Measurements from ENCODE around the gene TTLL9.

The TTLL9 gene

GRCh38 chr20:31859266-31859997, 11.0 kb upstream of the TTLL9 start:
- Histone ChIP-seq H3K27ac (no peak overlapping the region), H3K4me3 (ENCODE audit: low read depth, low read length) (no peak overlapping the region), H3K36me3 (replicated peaks) (no peaks in the 10 kb centered on the region), H3K27me3 (replicated peaks) (peaks cover 19% of the 10 kb centered on the region)
- DNase-seq, result no peak
- TF ChIP-seq CTCF (IDR thresholded peaks at IDR 0.05; ENCODE audit: low read depth, low read length, missing control alignments), result no peak
- in situ Hi-C loops (cut with HindIII; ENCODE audit: low pct_ligation_motif_present, low sequenced_read_pairs), result no loop called here

- DNase-seq, result no peak
- in situ Hi-C loops (cut with HindIII; ENCODE audit: low pct_ligation_motif_present, low sequenced_read_pairs), result no loop called here
- Histone ChIP-seq H3K4me3 (ENCODE audit: low read depth, low read length) (no peak overlapping the region), H3K36me3 (replicated peaks) (no peaks in the 10 kb centered on the region), H3K27ac (no peak overlapping the region), H3K27me3 (replicated peaks) (peaks cover 19% of the 10 kb centered on the region)
- no peak for TF ChIP-seq CTCF (IDR thresholded peaks at IDR 0.05; ENCODE audit: low read depth, low read length, missing control alignments)
These were observed 10.4 kb upstream of the TTLL9 start for GRCh38 chr20:31859998-31860380.

GRCh38 chr20:31860390-31861134, 9.9 kb upstream of the TTLL9 start:
- Histone ChIP-seq H3K4me3 (ENCODE audit: low read depth, low read length) (peak overlapping the region; percentile 44), H3K36me3 (replicated peaks) (no peaks in the 10 kb centered on the region), H3K27ac (no peak overlapping the region), H3K27me3 (replicated peaks) (peaks cover 15% of the 10 kb centered on the region)
- no peak for TF ChIP-seq CTCF (IDR thresholded peaks at IDR 0.05; ENCODE audit: low read depth, low read length, missing control alignments)
- DNase-seq, result no peak
- in situ Hi-C loops (cut with HindIII; ENCODE audit: low pct_ligation_motif_present, low sequenced_read_pairs), result no loop called here

- no peak for DNase-seq
- no peak for TF ChIP-seq CTCF (IDR thresholded peaks at IDR 0.05; ENCODE audit: low read depth, low read length, missing control alignments)
- no peaks in the 10 kb centered on the region for H3K36me3 ChIP-seq (replicated peaks)
- in situ Hi-C loops (cut with HindIII; ENCODE audit: low pct_ligation_motif_present, low sequenced_read_pairs), result no loop called here
- peak overlapping the region; percentile 44 for H3K4me3 ChIP-seq (ENCODE audit: low read depth, low read length)
- H3K27me3 ChIP-seq (replicated peaks), result peaks cover 11% of the 10 kb centered on the region
- H3K27ac ChIP-seq, result no peak overlapping the region
These were observed 9.4 kb upstream of the TTLL9 start for GRCh38 chr20:31861135-31861384.

- no peaks in the 10 kb centered on the region for H3K36me3 ChIP-seq (replicated peaks)
- peak overlapping the region; percentile 44 for H3K4me3 ChIP-seq (ENCODE audit: low read depth, low read length)
- in situ Hi-C loops (cut with HindIII; ENCODE audit: low pct_ligation_motif_present, low sequenced_read_pairs), result no loop called here
- no peak for DNase-seq
- H3K27me3 ChIP-seq (replicated peaks), result peaks cover 11% of the 10 kb centered on the region
- no peak for TF ChIP-seq CTCF (IDR thresholded peaks at IDR 0.05; ENCODE audit: low read depth, low read length, missing control alignments)
- H3K27ac ChIP-seq, result no peak overlapping the region
These were observed 8.9 kb upstream of the TTLL9 start for GRCh38 chr20:31861385-31862156.

Measured in brain microvascular endothelial cell (primary cell).